Skeletal muscle tissue (tissue), 4 donors: Measurements from ENCODE around the gene CSTPP1. TPM values are rescaled to one million over a fixed set of nuclear protein-coding genes. Genes with fewer than 3 reads are reported as not detected.

Experiments used
- H3K27ac ChIP-seq: one replicate; pipeline ENCODE4 v1.7.0; 2013; ENCODE audit warnings: mild to moderate bottlenecking, low read depth, low read length, inconsistent platforms
- H3K27me3 ChIP-seq, 3 donors: one replicate each; pipeline ENCODE4 v1.7.0; 2013; ENCODE audit warnings: low read length in 3 of 3; ENCODE audit not compliant: control insufficient read depth in 3 of 3, insufficient read depth in 3 of 3
- H3K36me3 ChIP-seq, 3 donors: one replicate each; pipeline ENCODE4 v1.7.0; 2013; ENCODE audit warnings: low read length in 3 of 3; ENCODE audit not compliant: control insufficient read depth in 3 of 3, insufficient read depth in 3 of 3
- H3K4me1 ChIP-seq, 3 donors: one replicate each; pipeline ENCODE4 v1.7.0; 2013; ENCODE audit warnings: low read length in 3 of 3, mild to moderate bottlenecking in 3 of 3; ENCODE audit not compliant: control insufficient read depth in 3 of 3, insufficient read depth in 3 of 3
- H3K4me3 ChIP-seq, 3 donors: one replicate each; pipeline ENCODE4 v1.7.0; 2013; ENCODE audit warnings: low read length in 3 of 3
- H3K9ac ChIP-seq, 3 donors: one replicate each; pipeline ENCODE4 v1.7.0; 2013; ENCODE audit warnings: low read length in 3 of 3, mild to moderate bottlenecking in 3 of 3, moderate library complexity in 2 of 3, low read depth in 1 of 3
- H3K9me3 ChIP-seq, 3 donors: one replicate each; pipeline ENCODE4 v1.7.0; 2013; ENCODE audit warnings: low read length in 3 of 3; ENCODE audit not compliant: control insufficient read depth in 3 of 3
- total RNA-seq: library from RNA; depleted of rRNA; stranded (reverse); fragments of >200 nt; gene quantifications from one replicate; pipeline ENCODE4 v1.2.3, GENCODE V29; 2014
- donor health status: Osteomylitis.

The CSTPP1 gene
- total RNA-seq, 1 donor from 2014 or later, result 16.7 TPM

DNA sequence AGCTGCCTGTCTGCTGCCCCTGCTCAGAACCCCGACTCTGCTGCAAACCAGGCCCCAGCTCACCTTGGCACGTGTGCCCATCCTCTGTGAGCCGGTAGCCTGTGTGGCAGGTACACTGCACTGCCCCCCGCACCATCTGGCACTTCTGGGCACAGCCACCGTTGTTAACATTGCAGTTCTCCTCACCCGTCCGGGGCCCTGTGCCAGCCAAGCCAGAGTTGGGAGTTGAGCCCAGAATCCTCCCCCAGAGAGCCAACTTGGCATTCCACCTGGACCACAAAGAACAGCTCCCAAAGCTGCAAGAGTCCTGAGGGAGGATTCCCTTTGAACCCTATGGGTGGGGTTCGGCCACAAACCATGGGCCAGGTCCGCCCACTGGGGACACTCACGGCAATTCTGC is 40.7 kb upstream of the CSTPP1 start:
- H3K9ac ChIP-seq, result no peak overlapping the region
- peaks cover 6 to 16% (median 13%) of the 10 kb centered on the region in 3 donors for H3K4me1 ChIP-seq
- no peaks in the 10 kb centered on the region for H3K27me3 ChIP-seq
- H3K27ac ChIP-seq, result no peak overlapping the region
- H3K9me3 ChIP-seq, result no peaks in the 10 kb centered on the region
- H3K36me3 ChIP-seq, result peaks cover 16 to 31% (median 26%) of the 10 kb centered on the region in 3 donors
- no peak overlapping the region for H3K4me3 ChIP-seq

DNA sequence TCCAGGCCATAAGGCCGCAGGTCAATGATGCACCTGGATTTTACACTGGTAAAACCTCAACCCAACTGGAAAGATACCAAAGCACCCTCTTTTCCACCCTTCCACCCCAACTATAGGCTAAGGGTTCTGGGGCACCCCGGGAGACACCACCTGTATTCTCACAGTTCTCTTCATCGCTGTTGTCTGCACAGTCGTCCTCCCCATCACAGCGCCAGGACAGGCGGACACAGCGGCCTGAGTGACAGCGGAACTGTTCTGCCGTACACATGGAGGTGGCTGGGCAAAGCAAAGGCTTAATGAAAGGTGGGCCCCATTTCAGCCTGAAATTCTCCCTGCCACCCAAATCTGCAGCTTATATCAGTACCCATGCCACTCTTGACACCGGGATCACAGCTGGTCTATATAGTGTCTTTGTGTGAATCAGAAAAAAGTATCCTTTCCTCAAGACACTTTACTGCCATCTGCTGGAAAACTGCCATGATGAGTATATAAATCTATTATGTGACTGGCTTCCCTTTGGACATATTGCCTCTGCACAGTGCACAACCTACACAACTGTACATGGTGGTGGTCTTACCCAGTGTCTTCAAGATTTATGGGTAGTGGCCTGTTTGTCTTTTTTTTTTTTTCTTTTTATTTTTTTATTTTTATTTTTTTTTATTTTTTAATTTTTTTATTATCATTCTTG is 39.7 kb upstream of the CSTPP1 start:
- no peak overlapping the region for H3K9ac ChIP-seq
- no peaks in the 10 kb centered on the region for H3K9me3 ChIP-seq
- H3K27me3 ChIP-seq, result no peaks in the 10 kb centered on the region
- no peak overlapping the region for H3K27ac ChIP-seq
- H3K4me1 ChIP-seq, result peaks cover 6 to 16% (median 13%) of the 10 kb centered on the region in 3 donors
- peaks cover 16 to 31% (median 26%) of the 10 kb centered on the region in 3 donors for H3K36me3 ChIP-seq
- no peak overlapping the region for H3K4me3 ChIP-seq

DNA sequence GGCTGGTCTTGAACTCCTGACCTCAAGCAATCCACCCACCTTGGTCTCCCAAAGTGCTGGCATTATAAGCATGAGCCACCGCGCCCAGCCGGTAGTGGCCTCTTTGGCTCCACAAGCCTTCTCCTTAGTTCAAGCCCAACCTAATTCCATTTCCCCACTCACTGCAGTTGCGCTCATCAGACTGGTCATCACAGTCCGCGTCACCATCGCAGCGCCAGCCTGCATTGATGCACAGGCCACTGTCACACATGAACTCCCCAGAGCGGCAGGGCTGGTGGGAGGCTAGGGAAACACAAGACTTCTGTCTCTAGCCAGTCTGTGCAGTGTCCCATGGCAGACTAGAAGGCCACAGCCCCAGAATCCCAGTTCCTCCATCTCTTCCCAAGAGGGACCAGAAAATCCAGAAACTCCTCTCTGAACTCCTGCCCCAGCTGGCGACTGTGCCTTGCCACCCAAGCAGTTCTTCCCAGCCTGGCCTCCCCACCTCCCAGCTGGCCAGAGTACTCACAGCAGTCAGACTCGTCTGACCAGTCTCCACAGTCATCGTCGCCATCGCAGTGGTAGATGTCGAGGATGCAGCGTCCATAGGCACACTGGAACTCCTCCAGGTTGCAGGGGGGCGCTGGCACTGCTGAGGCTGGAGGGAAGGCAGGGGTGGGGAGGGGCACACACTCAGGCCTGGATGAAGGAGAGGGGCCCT is 38.0 kb upstream of the CSTPP1 start:
- peaks cover 6 to 18% (median 16%) of the 10 kb centered on the region in 3 donors for H3K4me1 ChIP-seq
- H3K27me3 ChIP-seq, result no peaks in the 10 kb centered on the region
- no peak overlapping the region for H3K9ac ChIP-seq
- H3K36me3 ChIP-seq, result peaks cover 16 to 23% (median 20%) of the 10 kb centered on the region in 3 donors
- no peaks in the 10 kb centered on the region for H3K9me3 ChIP-seq
- H3K27ac ChIP-seq, result no peak overlapping the region
- H3K4me3 ChIP-seq, result no peak overlapping the region

DNA sequence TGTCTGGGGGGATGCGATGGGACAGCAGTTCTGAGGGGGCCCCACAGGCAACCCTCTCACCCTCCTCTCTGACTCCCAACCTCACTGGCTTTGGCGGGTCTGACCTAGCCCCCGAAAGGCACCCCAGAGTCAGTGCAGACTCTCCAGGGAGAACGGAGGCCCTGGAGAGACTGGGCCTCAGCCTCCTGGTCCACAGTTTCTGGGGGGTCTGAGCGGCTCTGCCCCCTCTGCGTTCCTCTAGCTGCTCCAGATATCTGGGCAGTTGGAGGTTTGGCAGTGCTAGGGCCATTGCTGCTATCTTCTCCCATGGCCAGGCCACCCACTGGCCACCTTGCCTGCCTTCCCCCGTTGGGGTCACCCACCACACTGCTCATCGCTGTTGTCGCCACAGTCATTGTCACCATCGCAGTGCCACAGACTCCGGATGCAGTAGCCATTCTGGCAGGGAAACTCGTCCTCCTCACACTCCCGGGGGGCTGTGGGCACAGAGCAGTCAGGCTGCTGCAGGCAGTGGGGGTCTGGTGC is 37.0 kb upstream of the CSTPP1 start:
- Histone ChIP-seq H3K9ac (no peak overlapping the region), H3K27ac (no peak overlapping the region), H3K4me3 (no peak overlapping the region), H3K9me3 (no peaks in the 10 kb centered on the region), H3K36me3 (peaks cover 11 to 19% (median 17%) of the 10 kb centered on the region in 3 donors), H3K4me1 (peaks cover 6 to 23% (median 21%) of the 10 kb centered on the region in 3 donors), H3K27me3 (no peaks in the 10 kb centered on the region)

DNA sequence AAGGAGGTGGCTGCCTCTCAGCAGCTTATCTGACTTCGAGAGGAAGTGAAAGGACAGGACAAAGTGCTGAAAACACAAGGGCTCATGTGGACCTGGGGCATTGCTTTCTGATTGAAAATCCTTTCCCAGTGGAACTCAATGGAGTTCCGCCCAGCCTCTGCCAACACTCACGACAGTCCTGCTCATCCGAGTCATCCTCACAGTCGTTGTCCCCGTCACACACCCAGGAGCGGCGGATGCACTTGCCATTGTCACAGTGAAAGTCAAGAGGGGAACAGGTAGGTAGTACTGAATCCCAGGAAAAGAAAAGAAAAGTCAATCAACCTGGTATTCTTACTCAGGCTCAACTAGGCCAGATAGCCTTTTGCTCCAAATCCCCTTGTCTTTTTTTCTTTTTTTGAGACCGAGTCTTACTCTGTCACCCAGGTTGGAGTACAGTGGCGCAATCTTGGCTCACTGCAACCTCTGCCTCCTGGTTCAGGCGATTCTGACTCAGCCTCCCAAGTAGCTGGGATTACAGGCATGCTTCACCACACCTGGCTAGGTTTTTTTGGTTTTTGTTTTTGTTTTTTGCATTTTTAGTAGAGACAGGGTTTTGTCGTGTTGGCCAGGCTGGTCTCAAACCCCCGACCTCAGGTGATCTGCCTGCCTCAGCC is 36.3 kb upstream of the CSTPP1 start:
- H3K27me3 ChIP-seq, result no peaks in the 10 kb centered on the region
- no peak overlapping the region for H3K9ac ChIP-seq
- H3K4me3 ChIP-seq, result no peak overlapping the region
- peaks cover 4 to 20% (median 17%) of the 10 kb centered on the region in 3 donors for H3K4me1 ChIP-seq
- H3K9me3 ChIP-seq, result no peaks in the 10 kb centered on the region
- no peak overlapping the region for H3K27ac ChIP-seq
- H3K36me3 ChIP-seq, result peaks cover 11 to 19% (median 15%) of the 10 kb centered on the region in 3 donors

DNA sequence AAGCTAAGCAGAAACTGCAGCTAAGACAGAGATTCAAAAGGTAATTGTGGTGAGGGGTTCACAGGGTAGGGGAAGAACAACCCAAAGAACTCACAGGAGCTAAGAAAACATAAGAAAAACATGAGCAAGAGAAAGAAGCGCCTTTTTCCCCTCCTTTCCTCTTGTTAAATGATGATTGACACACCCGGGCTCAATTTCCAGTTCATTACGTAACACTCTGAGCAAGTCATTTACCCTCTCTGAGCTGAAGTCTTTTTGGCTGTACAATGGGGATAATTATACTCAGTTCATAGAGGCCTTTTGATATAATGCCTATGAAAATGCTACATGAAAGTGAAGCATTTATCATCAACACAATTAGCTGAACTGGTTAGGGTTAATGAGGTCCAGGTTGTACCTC is 35.4 kb upstream of the CSTPP1 start:
- Histone ChIP-seq H3K27me3 (no peaks in the 10 kb centered on the region), H3K36me3 (peaks cover 11 to 17% (median 15%) of the 10 kb centered on the region in 3 donors), H3K27ac (no peak overlapping the region), H3K4me1 (peaks cover 0 to 13% (median 10%) of the 10 kb centered on the region in 3 donors), H3K9me3 (no peaks in the 10 kb centered on the region), H3K9ac (no peak overlapping the region), H3K4me3 (no peak overlapping the region)

DNA sequence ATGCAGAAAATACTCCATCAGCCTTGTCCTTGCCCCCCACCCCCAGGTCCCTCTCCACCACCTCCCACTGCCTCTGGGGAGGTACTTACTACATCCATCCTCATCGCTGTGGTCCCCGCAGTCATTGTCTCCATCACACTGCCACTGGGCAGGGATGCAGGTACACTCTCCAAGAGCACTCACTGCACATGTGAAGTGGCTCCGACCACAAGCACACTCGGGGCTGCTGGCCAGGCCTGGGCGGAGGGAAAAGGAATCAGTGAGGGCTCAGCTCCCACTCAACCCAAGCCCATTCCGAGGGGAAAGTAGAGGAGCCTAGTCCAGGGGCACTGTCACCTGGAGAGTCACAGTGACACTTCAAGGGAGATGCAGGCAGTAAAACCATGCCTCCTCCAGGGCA is 33.9 kb upstream of the CSTPP1 start:
- no peak overlapping the region for H3K4me3 ChIP-seq
- H3K36me3 ChIP-seq, result peaks cover 11 to 15% (median 14%) of the 10 kb centered on the region in 3 donors
- no peak overlapping the region for H3K27ac ChIP-seq
- peaks cover 0 to 8% (median 7%) of the 10 kb centered on the region in 3 donors for H3K4me1 ChIP-seq
- no peaks in the 10 kb centered on the region for H3K27me3 ChIP-seq
- no peak overlapping the region for H3K9ac ChIP-seq
- no peaks in the 10 kb centered on the region for H3K9me3 ChIP-seq

DNA sequence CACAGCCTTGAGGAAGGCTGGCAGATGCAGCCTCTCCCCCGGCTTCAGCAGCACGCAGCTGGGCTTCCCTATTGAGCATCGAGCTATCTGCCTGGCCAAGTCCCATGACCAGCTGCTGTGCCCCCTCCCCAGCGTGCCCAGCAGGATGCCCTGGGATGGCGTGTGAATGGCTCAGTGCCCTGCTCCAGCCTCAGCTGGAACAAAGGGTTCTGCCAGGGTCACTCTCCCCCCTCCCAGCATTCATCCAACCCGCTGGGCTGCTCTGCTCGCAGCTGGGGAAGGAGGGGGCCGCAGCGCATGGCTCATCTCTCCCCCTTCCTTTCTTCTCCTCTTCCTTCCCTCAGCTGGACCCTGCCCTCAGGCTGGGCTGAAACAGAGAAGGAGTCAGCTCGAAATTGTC is 32.7 kb upstream of the CSTPP1 start:
- Histone ChIP-seq H3K9me3 (no peaks in the 10 kb centered on the region), H3K9ac (no peak overlapping the region), H3K36me3 (peaks cover 5 to 12% (median 10%) of the 10 kb centered on the region in 3 donors), H3K27me3 (no peaks in the 10 kb centered on the region), H3K4me1 (peaks cover 0 to 8% (median 7%) of the 10 kb centered on the region in 3 donors), H3K27ac (no peak overlapping the region), H3K4me3 (no peak overlapping the region)

DNA sequence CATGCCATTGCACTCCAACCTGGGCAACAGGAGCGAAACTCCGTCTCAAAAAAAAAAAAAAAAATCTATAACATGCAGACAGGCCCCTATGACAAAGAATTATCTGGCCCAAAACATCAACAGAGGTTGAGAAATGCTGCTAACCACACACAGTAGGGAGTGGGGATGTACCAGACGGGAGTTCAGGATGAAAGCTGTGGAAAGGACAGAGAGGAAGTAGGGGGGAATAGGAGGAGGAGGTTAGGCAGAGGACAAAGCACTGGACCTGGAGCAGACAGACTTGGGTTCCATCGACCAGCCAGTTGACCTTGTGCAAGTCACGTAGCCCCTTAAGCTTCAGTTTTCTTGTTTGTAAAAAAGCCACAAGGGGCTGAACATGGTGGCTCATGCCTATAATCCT is 30.8 kb upstream of the CSTPP1 start:
- H3K9ac ChIP-seq, result no peak overlapping the region
- no peak overlapping the region for H3K27ac ChIP-seq
- H3K36me3 ChIP-seq, result no peaks in the 10 kb centered on the region
- H3K9me3 ChIP-seq, result no peaks in the 10 kb centered on the region
- H3K4me3 ChIP-seq, result no peak overlapping the region
- peaks cover 0 to 8% (median 7%) of the 10 kb centered on the region in 3 donors for H3K4me1 ChIP-seq
- H3K27me3 ChIP-seq, result no peaks in the 10 kb centered on the region
